Activated naive CD8-positive, alpha-beta T cell treated with anti-CD3 and anti-CD28 coated beads, Interleukin-2, amount 50 U/mL, for 24 hours (primary cell): ENCODE data around the gene HSD17B7.

Experiments
- ATAC-seq: fragments of 150-1000 bp; cut with Tn5 transposase; one replicate; pipeline ENCODE4 v1.10.0; 2021
- DNase-seq: peaks from one replicate; pipeline ENCODE4 v3.0.0; 2021
- H3K27ac Mint-ChIP-seq: one replicate; pipeline ENCODE4 v1.8.0; 2021; ENCODE audit warnings: mild to moderate bottlenecking, mixed read lengths
- H3K27me3 Mint-ChIP-seq: one replicate; pipeline ENCODE4 v1.8.0; 2021; ENCODE audit warnings: mixed read lengths
- H3K36me3 Mint-ChIP-seq: one replicate; pipeline ENCODE4 v1.8.0; 2021; ENCODE audit warnings: low read depth, mixed read lengths
- H3K4me1 Mint-ChIP-seq: one replicate; pipeline ENCODE4 v1.8.0; 2021; ENCODE audit warnings: mixed read lengths
- H3K4me3 Mint-ChIP-seq: one replicate; pipeline ENCODE4 v1.8.0; 2021; ENCODE audit warnings: mild to moderate bottlenecking, moderate library complexity, mixed read lengths
- H3K9me3 Mint-ChIP-seq: one replicate; pipeline ENCODE4 v1.8.0; 2021; ENCODE audit warnings: mixed read lengths

HSD17B7 gene

DNA sequence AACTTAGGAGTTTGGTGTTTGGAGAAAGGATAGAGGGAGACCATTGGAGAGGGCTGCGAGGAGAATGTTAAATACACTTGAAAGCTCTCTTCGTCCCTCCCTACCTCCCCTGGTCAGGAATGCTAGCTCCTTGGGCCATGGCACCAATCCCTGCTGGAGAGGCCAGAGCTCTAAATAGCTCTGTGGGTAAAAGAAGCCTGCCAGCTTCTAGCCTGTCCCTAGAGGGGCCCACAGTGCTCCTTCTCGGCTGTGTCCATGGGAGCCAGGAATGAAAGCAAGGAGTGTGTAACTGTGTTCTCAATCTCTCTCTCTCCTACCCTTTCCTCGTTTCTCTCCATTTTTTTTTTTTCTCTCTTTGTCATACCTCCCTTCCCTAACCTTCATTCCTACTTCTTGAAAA lies 70.6 kb downstream of the HSD17B7 start, which contains the start of gene CCDC190:
Gene CCDC190, minus strand, starts transcription at position 75 of the 400 bp plus-strand sequence. CDS start 1,529 bp downstream, outside the sequence.
- DNase-seq (no peak), ATAC-seq (no peak)
- Mint-ChIP-seq H3K4me3 (no peak within 1 kb of the TSS), H3K27me3 (peaks cover 11% of the 10 kb centered on the region), H3K9me3 (no peaks in the 10 kb centered on the region), H3K36me3 (no peaks in the 10 kb centered on the region), H3K4me1 (no peaks in the 10 kb centered on the region), H3K27ac (no peak within 1 kb of the TSS)

DNA sequence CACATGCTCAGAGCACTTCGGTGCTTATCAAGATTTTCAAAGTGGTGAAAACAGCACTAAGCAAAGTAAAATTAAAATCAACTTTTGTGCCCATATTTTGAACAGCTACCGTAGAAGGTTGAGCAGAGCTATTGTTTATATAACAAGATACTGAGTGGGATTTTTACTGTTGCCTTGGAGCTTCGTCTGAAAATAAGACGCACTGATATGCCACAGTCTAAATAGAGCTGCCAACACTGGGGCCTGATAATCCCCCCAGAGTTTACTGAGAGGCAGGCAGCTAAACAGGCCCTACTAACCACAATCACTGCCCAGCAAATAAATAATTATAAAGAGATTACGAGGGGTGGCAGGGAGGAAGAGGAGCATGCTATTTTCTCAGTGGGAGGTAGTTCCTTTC lies 71.1 kb downstream of the HSD17B7 start:
- Mint-ChIP-seq H3K27me3 (peaks cover 11% of the 10 kb centered on the region), H3K27ac (no peak overlapping the region), H3K4me1 (no peaks in the 10 kb centered on the region), H3K4me3 (no peak overlapping the region), H3K36me3 (no peaks in the 10 kb centered on the region), H3K9me3 (no peaks in the 10 kb centered on the region)
- DNase-seq (no peak), ATAC-seq (no peak)
